OCI-LY3 (cell line): ENCODE results near the gene SCIN.

Source experiments
- CTCF ChIP-seq: fragments of 200-600, 300-600 bp; sonication (generic); IDR thresholded peaks from 2 replicates; pipeline ENCODE4 v1.5.1; 2014; ENCODE audit warnings: antibody characterized with exemption, low read length, low read depth
- EZH2phosphoT487 ChIP-seq: fragments of 200-600 bp; shearing (Covaris generic); IDR thresholded peaks from 2 replicates; pipeline ENCODE4 v1.6.1; 2018; ENCODE audit warnings: antibody characterized with exemption, mixed run types, low read depth

- TF ChIP-seq CTCF (no peak), EZH2phosphoT487 (no peak)
Measured at GRCh38 chr7:12584930-12585329, 14.4 kb downstream of the SCIN start.
